HTR-8/SVneo (cell line): ENCODE results near the gene TBL3.

Source experiments
- DNase-seq: peaks from one replicate; pipeline ENCODE4 v3.0.0; 2011; ENCODE audit warnings: low spot score, mixed read lengths; ENCODE audit not compliant: insufficient read length
- FAIRE-seq: peaks from 2 replicates; lab custom pipeline; 2011; peaks lifted over from hg19 to GRCh38; lab: Jason Lieb, UNC

Gene TBL3

GRCh38 chr16:2029350-2029749 is 57.5 kb downstream of the TBL3 start:
- FAIRE-seq (no peak), DNase-seq (no peak)

GRCh38 chr16:2030036-2030435 is 58.2 kb downstream of the TBL3 start:
- FAIRE-seq, result no peak
- no peak for DNase-seq

- FAIRE-seq (no peak), DNase-seq (no peak)
These were observed 59.3 kb downstream of the TBL3 start for GRCh38 chr16:2031081-2031577.
